GM21786 (cell line): Measurements from ENCODE around the gene PROKR2.

Experiments used
- ATAC-seq: cut with Tn5 transposase; IDR thresholded peaks from one replicate; pipeline ENCODE4 v1.9.1; 2021; ENCODE audit not compliant: unreplicated experiment

Gene PROKR2

GRCh38 chr20:5316188-5317158 is at the start of gene PROKR2:
TSS of gene PROKR2 (minus strand) at chr20:5316954. CDS start at chr20:5314369, 2,585 bp downstream.
- no peak for ATAC-seq

DNA sequence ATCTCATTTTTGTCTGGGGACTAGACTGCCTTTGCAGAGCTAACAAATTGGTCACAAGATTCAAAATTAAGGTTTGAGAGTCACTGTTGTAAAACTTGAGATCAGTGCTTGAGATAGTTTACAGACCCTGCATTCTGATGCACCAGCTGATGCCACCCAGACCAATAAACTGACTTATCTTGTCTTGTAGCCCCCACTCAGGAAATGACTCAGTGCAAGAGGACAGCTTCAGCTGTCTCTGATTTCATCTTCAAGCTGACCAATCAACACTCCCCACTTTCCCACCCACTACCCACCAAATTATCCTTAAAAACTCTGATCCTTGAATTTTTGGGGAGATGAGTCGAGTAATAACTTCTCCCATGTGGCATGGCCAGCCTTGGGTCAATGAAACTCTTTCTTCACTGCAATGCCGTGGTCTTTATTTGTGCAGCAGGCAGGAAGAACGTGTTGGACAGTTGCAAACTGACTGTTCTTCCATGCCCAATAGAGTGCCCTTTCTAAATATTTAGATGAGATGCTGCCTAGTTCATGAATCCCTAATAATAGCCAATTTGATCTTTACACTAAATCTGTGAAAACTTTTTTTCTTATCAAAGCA is 48.3 kb upstream of the PROKR2 start:
- no peak for ATAC-seq

DNA sequence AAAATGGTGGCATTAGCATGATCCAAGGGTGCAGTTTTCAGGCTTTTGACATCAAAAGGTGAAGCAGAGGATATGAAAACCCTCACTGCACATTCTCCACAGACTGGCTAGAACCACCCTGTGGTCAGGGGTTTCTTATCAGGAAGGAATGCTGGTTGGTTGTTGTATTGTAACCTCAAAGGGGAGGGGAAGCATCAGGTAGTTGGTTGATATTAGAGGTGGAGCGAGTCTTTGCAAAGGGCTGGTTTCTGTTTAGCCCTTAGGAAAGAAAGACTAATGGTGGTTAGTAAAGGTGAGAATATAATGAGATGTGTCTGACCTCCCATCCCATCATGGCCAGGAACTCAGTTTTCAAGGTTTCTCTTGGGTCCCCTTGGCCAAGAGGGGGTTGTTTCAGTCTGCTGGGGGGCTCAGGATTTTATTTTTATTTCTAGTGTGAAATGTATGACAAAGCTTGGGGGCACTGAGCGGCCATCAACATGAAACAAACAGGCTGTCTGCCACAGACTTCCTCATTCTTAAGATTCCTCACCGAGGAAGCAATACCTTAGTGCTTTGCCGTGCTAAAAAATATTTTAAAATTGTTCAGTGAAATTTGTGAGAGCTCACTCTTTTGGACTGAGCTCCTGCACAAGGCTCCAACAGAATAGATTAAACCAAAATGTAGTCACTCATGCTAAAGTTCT is 47.5 kb upstream of the PROKR2 start:
- ATAC-seq, result no peak

- ATAC-seq, result no peak
Measured at GRCh38 chr20:5362771-5363170, 46.0 kb upstream of the PROKR2 start.

DNA sequence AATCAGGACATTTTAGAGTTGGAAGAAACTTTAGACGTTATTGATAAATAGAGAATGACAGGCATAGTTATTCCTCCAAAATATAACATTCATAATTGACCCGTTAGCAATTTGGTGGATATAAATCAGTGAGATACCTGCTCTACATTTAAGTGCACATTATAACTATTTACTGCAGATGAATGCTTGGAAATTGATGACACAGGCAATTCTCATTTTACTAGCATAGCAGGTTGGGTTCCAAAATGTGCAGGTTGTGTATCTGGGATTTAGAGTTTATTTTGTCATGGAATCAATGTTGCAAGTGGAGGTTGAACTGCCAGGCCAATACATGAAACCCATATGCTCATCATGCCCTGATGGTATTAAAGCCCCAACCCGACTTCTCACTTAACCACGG is 44.4 kb upstream of the PROKR2 start:
- ATAC-seq, result no peak

- no peak for ATAC-seq
Measured at GRCh38 chr20:5357946-5358345, 41.2 kb upstream of the PROKR2 start.

DNA sequence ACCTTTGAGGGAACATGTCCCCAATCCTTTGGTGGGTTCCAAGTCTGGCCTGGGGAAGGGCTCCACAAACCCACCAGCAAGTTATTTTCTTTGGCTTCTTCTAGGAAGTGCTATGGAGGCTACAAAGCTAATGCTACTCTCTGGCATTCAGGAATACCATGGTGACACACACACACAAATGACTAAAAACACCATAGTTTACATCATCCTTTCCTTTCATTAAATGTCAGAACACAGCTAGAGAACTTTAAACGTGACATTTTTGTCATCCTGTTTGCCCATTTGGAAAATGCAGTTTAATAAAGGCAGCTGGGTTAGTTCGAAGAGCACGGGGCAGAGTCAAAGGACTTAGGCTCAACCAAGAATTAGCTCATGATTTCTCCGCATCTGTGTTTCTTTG is 40.2 kb upstream of the PROKR2 start:
- no peak for ATAC-seq

DNA sequence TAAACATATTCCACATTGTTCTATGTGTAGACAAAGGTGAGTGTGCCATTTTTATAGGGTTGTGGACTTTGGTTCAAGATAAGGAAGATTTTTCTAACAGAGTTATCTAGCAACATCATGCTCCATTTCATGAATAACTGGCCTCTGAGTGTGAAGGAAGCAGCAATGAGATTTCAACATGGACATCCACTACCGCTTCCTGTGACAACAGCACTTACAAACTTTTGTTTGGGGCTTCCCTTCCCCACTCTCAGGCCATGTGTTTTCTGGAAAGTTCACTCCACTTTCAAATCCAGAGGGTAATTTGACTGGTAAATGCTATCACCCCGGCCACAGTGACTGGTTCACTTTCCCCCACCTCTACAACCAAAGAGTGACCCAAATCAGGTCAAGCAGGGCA is 38.1 kb upstream of the PROKR2 start:
- no peak for ATAC-seq

- no peak for ATAC-seq
Measured at GRCh38 chr20:5353624-5354496, 37.1 kb upstream of the PROKR2 start.

- no peak for ATAC-seq
Measured at GRCh38 chr20:5349448-5349847, 32.7 kb upstream of the PROKR2 start.

DNA sequence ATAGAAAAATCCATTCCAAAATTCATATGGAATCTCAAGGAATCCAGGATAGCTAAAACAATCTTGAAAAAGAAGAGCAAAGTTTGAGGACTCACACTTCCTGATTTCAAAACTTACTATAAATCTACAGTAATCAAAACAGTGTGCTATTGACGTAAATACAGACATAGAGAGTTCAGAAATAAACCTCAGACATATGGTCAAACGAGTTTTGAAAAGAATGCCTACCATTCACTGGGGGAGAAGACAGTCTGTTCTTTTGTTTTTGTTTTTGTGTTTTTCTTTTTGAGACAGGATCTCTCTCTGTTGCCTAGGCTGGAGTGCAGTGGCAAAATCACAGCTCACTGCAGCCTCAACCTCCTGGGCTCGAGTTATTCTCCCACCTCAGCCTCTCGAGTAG is 25.3 kb upstream of the PROKR2 start:
- no peak for ATAC-seq

GRCh38 chr20:5331340-5331739 is 14.6 kb upstream of the PROKR2 start:
- ATAC-seq, result no peak

- ATAC-seq, result no peak
Measured at GRCh38 chr20:5328268-5328667, 11.5 kb upstream of the PROKR2 start.

DNA sequence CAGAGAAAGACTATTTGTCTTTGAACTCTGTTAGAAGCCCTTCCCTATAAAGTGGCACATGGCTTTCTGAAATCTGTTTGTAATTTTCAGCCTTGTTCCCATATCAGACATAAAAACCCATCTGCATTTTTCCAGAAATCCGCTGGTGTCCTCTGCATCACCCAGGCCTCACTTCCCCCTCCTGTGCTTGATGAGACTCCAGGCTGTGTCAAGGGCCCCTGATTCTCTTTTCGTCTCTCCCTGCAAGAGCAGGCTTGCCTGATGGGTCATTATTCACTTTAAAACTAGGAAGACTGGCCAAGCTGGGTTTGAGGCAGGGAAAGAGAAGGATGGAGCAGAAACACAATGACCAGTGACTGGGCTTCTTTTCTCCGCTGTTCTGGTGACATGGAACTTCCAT is 10.6 kb upstream of the PROKR2 start:
- ATAC-seq, result no peak

DNA sequence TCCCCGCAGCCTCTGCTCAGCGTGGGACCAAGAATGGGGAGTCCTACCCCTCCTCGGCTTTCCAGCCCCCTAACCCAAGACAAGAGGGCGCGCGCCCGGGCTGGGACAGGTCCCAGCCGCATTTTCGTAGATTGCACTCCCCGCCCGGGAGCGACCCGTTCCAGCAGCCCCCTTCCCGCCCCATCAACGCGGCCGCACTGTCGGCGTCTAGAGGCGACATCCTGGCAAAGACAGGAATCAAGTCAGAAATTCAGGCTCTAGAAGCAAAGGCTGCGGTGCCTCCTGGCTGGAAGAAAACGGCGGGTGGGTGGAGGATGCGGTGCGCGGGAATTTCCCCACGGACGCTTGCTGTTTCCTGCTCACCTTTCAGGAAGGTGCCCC is 957 bp downstream of the PROKR2 start:
- no peak for ATAC-seq

GRCh38 chr20:5313916-5314315 is 2.8 kb downstream of the PROKR2 start:
- ATAC-seq, result no peak

GRCh38 chr20:5312518-5312917 is 4.2 kb downstream of the PROKR2 start:
- ATAC-seq, result no peak

GRCh38 chr20:5309971-5310370 is 6.8 kb downstream of the PROKR2 start:
- ATAC-seq, result no peak

DNA sequence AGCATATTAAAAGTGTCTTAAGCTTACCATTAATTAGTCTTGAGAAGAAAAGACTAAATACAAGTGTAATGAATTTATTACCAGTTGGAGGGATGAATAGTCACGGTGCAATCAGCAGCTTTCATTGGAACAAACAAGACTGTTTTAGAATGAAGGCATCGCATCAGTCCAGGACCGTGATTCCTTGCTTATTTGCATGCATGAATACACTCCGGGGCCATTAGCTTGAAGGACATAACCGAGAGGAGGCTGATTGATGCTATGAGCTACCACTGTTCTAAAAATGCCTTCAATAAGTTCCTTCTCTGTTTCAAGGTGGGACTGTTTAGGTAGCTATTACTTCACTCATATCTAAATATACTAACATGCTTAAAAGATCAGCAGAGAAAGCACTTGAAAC is 17.9 kb downstream of the PROKR2 start:
- no peak for ATAC-seq

DNA sequence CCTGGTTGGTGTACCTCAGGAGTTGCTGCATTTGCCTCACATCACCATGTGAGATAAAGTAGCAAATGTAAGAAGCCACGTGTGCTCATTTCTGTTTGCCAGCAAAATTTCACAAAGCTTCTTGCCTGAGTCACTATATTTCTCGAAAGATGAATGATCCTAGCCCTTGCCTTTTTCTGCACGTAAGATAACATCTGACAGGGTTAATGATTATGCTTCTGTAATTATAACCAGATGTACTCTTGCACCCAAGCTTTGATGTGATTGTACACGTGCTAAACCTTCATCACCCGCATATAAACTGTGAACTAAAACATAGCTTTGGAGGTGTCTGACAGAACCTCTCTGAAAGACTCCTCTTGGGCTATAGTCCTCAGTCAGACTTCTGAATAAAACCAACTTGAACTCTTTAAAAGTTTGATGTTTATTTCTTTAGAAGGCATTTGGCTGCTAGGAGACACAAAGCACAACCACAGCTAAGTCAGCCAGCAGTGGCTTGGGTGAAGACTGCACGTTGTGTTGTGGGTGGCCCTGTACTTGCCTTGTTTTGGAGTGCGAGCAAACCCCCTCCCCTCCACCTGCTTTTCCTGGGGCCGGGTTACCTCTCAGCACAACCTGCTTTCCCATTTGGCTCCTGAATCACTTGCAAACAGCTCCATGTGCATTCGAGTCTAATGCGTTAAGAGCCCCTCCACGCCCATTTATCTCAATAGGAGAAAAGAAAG is 19.3 kb downstream of the PROKR2 start:
- no peak for ATAC-seq
